H54 (cell line): ENCODE results near the gene AREG.
"Not testable (repeated sequence)": the region's sequence is repeated elsewhere in the genome, so short reads cannot be mapped to it uniquely, and the experiment has no call there.

Experiments
- DNase-seq: peaks from one replicate; pipeline ENCODE4 v3.0.0; 2011; ENCODE audit warnings: low spot score, mixed read lengths; ENCODE audit not compliant: insufficient read length
- FAIRE-seq: peaks from 3 replicates; lab custom pipeline; 2011; peaks lifted over from hg19 to GRCh38; lab: Jason Lieb, UNC
- POLR2A ChIP-seq: IDR thresholded peaks from 2 replicates; pipeline ENCODE4 v1.6.1; 2011; ENCODE audit warnings: low read depth, mild to moderate bottlenecking, low read length

AREG gene

GRCh38 chr4:74444891-74445642 is at the start of gene AREG:
TSS of gene AREG (plus strand) at chr4:74445136. CDS start at chr4:74445346, 210 bp downstream.
- DNase-seq (no peak), FAIRE-seq (no peak)
- no peak for TF ChIP-seq POLR2A

GRCh38 chr4:74395633-74396032 is 49.3 kb upstream of the AREG start:
- DNase-seq (no peak), FAIRE-seq (no peak)
- no peak for TF ChIP-seq POLR2A

GRCh38 chr4:74397748-74398426 is 47.0 kb upstream of the AREG start:
- FAIRE-seq = no peak
- no peak for DNase-seq

GRCh38 chr4:74398894-74399589 is 45.9 kb upstream of the AREG start:
- FAIRE-seq, DNase-seq: not testable (repeated sequence)

More at GRCh38 chr4:74397748-74398426, 47.0 kb upstream of the AREG start:
- TF ChIP-seq POLR2A = no peak

GRCh38 chr4:74400395-74400794 is 44.5 kb upstream of the AREG start:
- FAIRE-seq (no peak), DNase-seq (no peak)
- TF ChIP-seq POLR2A = no peak

- FAIRE-seq (no peak), DNase-seq (no peak)
Measured at GRCh38 chr4:74402692-74403456, 42.1 kb upstream of the AREG start.

GRCh38 chr4:74407891-74408290 is 37.0 kb upstream of the AREG start:
- FAIRE-seq (no peak), DNase-seq (no peak)
- TF ChIP-seq POLR2A = no peak

More at GRCh38 chr4:74402692-74403456, 42.1 kb upstream of the AREG start:
- no peak for TF ChIP-seq POLR2A

- no peak for FAIRE-seq
- DNase-seq = no peak
Measured at GRCh38 chr4:74408639-74409038, 36.3 kb upstream of the AREG start.

GRCh38 chr4:74410272-74410671 is 34.7 kb upstream of the AREG start:
- FAIRE-seq = no peak
- no peak for DNase-seq
- TF ChIP-seq POLR2A = no peak

More at GRCh38 chr4:74408639-74409038, 36.3 kb upstream of the AREG start:
- no peak for TF ChIP-seq POLR2A

- no peak for TF ChIP-seq POLR2A
- FAIRE-seq (no peak), DNase-seq (no peak)
Measured at GRCh38 chr4:74412225-74412624, 32.7 kb upstream of the AREG start.

GRCh38 chr4:74413265-74413664 is 31.7 kb upstream of the AREG start:
- DNase-seq (no peak), FAIRE-seq (no peak)
- no peak for TF ChIP-seq POLR2A

GRCh38 chr4:74414149-74414809 is 30.7 kb upstream of the AREG start:
- no peak for DNase-seq
- TF ChIP-seq POLR2A = no peak
- FAIRE-seq = no peak
